Uterus (tissue), 2 donors: ENCODE measurements around the gene CYP4X1.

Experiments
- CTCF ChIP-seq, 4 experiments: fragments of 200-600 bp in 2 of 4; fragments of 450-650 bp in 2 of 4; sonication (generic) in 2 of 4; IDR thresholded peaks; one replicate each; pipeline ENCODE4 v1.5.1; 2016 to 2019; ENCODE audit warnings: antibody characterized with exemption in 4 of 4, mild to moderate bottlenecking in 2 of 4, moderate library complexity in 1 of 4
- POLR2A ChIP-seq, 2 donors: fragments of 450-650 bp; IDR thresholded peaks; one replicate each; pipeline ENCODE4 v1.6.1; 2016; ENCODE audit warnings: antibody characterized with exemption in 2 of 2, mild to moderate bottlenecking in 1 of 2, moderate library complexity in 1 of 2

GRCh38 chr1:47067097-47067594, 43.7 kb downstream of the CYP4X1 start, which contains the start of gene CYP4Z1:
- TF ChIP-seq CTCF (IDR thresholded peaks at IDR 0.05) (no peak), POLR2A (IDR thresholded peaks at IDR 0.05) (no peak)
